Loucy (cell line): ENCODE results near the gene NEFH.
"Not testable (repeated sequence)": the region's sequence is repeated elsewhere in the genome, so short reads cannot be mapped to it uniquely, and the experiment has no call there.

ENCODE experiments used
- H2AFZ ChIP-seq: fragments of 200-600 bp; sonication (generic); 2 replicates; pipeline ENCODE4 v1.6.0; 2016; ENCODE audit warnings: antibody characterized with exemption, mild to moderate bottlenecking, low read length, moderate library complexity
- H3F3A ChIP-seq: fragments of 200-600 bp; 2 replicates; pipeline ENCODE4 v1.6.0; 2016; ENCODE audit warnings: antibody characterized with exemption, low read depth, mild to moderate bottlenecking
- H3K27me3 ChIP-seq: fragments of 200-600 bp; sonication (generic); 2 replicates; pipeline ENCODE4 v1.6.1; 2014; ENCODE audit warnings: low read length, mild to moderate bottlenecking; ENCODE audit not compliant: insufficient read depth, poor library complexity, severe bottlenecking
- H3K36me3 ChIP-seq: fragments of 200-600 bp; sonication (generic); 2 replicates; pipeline ENCODE4 v1.6.1; 2016; ENCODE audit warnings: low read length; ENCODE audit not compliant: insufficient read depth
- H3K4me1 ChIP-seq: fragments of 200-600 bp; sonication (generic); 2 replicates; pipeline ENCODE4 v1.5.1; 2014; ENCODE audit warnings: low read length, mild to moderate bottlenecking; ENCODE audit not compliant: insufficient read depth, poor library complexity, severe bottlenecking
- H3K4me2 ChIP-seq: fragments of 200-600 bp; sonication (generic); 2 replicates; pipeline ENCODE4 v1.6.0; 2014; ENCODE audit warnings: antibody characterized with exemption, low read length, low read depth, mild to moderate bottlenecking; ENCODE audit not compliant: poor library complexity, severe bottlenecking
- H3K4me3 ChIP-seq: fragments of 200-600 bp; sonication (generic); 2 replicates; pipeline ENCODE4 v1.5.1; 2014; ENCODE audit warnings: low read length, mild to moderate bottlenecking, mixed read lengths; ENCODE audit not compliant: poor library complexity, severe bottlenecking
- H3K79me2 ChIP-seq: fragments of 200-600 bp; sonication (generic); 2 replicates; pipeline ENCODE4 v1.6.1; 2014; ENCODE audit warnings: low read length; ENCODE audit not compliant: insufficient read depth
- H3K9ac ChIP-seq: fragments of 200-600 bp; sonication (generic); 2 replicates; pipeline ENCODE4 v1.6.0; 2014; ENCODE audit warnings: mild to moderate bottlenecking, low read depth, low read length, moderate library complexity; ENCODE audit not compliant: poor library complexity, severe bottlenecking
- H3K9me2 ChIP-seq: fragments of 200-600 bp; sonication (generic); replicated peaks from 2 replicates; pipeline ENCODE4 v1.6.1; 2016; ENCODE audit warnings: low read depth, low read length, mixed read lengths
- H3K9me3 ChIP-seq: fragments of 200-600 bp; sonication (generic); 2 replicates; pipeline ENCODE4 v1.6.1; 2014; ENCODE audit warnings: mild to moderate bottlenecking, antibody characterized with exemption, low read length, low read depth; ENCODE audit not compliant: insufficient read depth
- H4K20me1 ChIP-seq: fragments of 200-600 bp; sonication (generic); 2 replicates; pipeline ENCODE4 v1.6.0; 2014; ENCODE audit warnings: antibody characterized with exemption, low read length, mild to moderate bottlenecking; ENCODE audit not compliant: insufficient read depth, poor library complexity, severe bottlenecking
- EZH2phosphoT487 ChIP-seq: fragments of 200-600 bp; IDR thresholded peaks from 2 replicates; pipeline ENCODE4 v1.6.1; 2018; ENCODE audit warnings: antibody characterized with exemption, mild to moderate bottlenecking, moderate library complexity, borderline replicate concordance
- TF ChIP-seq, protein P1 (sequence below): fragments of 200-600 bp; sonication (generic); conservative IDR thresholded peaks from 2 replicates; pipeline ENCODE4 v1.5.1; 2014; ENCODE audit warnings: mild to moderate bottlenecking, antibody characterized with exemption, low read length

Gene NEFH

DNA sequence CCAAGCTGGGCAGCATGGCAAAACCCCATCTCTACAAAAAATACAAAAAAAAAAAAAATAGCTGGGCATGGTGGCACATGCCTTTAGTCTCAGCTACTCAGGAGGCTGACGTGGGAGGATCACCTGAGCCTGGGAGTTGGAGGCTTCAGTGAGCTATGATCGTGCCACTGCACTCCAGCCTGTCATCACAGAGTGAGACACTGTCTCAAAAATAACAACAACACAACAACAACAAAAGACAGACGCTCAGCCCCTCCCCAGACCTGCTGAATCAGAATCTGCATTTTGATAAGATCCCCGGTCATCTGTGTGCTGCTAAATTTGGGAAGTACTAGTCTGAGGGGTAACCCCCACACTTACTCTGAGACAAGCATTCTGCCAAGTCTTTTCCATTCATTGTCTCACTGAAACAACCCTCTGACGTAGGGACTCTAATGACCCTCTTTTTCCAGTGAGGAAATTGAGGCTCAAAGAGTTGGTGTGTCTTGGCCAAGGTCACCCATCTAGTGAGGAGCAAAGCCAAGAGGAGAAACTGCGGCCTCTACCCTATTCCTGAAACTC is 7.5 kb downstream of the NEFH start:
- Histone ChIP-seq H3K79me2 (no peaks in the 10 kb centered on the region), H2AFZ (no peak overlapping the region), H3K4me3 (no peak overlapping the region), H3F3A (no peaks in the 10 kb centered on the region), H3K4me2 (no peak overlapping the region), H3K27me3 (no peaks in the 10 kb centered on the region), H3K9me2 (no peaks in the 10 kb centered on the region), H3K9me3 (no peaks in the 10 kb centered on the region), H3K4me1 (no peaks in the 10 kb centered on the region), H3K9ac (no peak overlapping the region), H4K20me1 (no peaks in the 10 kb centered on the region), H3K36me3 (no peaks in the 10 kb centered on the region)
- TF ChIP-seq EZH2phosphoT487, result no peak
- TF ChIP-seq, protein P1, sequence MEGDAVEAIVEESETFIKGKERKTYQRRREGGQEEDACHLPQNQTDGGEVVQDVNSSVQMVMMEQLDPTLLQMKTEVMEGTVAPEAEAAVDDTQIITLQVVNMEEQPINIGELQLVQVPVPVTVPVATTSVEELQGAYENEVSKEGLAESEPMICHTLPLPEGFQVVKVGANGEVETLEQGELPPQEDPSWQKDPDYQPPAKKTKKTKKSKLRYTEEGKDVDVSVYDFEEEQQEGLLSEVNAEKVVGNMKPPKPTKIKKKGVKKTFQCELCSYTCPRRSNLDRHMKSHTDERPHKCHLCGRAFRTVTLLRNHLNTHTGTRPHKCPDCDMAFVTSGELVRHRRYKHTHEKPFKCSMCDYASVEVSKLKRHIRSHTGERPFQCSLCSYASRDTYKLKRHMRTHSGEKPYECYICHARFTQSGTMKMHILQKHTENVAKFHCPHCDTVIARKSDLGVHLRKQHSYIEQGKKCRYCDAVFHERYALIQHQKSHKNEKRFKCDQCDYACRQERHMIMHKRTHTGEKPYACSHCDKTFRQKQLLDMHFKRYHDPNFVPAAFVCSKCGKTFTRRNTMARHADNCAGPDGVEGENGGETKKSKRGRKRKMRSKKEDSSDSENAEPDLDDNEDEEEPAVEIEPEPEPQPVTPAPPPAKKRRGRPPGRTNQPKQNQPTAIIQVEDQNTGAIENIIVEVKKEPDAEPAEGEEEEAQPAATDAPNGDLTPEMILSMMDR, result no peak

DNA sequence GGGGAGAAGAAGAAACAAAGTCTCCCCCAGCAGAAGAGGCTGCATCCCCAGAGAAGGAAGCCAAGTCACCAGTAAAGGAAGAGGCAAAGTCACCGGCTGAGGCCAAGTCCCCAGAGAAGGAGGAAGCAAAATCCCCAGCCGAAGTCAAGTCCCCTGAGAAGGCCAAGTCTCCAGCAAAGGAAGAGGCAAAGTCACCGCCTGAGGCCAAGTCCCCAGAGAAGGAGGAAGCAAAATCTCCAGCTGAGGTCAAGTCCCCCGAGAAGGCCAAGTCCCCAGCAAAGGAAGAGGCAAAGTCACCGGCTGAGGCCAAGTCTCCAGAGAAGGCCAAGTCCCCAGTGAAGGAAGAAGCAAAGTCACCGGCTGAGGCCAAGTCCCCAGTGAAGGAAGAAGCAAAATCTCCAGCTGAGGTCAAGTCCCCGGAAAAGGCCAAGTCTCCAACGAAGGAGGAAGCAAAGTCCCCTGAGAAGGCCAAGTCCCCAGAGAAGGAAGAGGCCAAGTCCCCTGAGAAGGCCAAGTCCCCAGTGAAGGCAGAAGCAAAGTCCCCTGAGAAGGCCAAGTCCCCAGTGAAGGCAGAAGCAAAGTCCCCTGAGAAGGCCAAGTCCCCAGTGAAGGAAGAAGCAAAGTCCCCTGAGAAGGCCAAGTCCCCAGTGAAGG is 9.2 kb downstream of the NEFH start:
- H3K9me2 ChIP-seq, H3K4me2 ChIP-seq, H3K9ac ChIP-seq, H2AFZ ChIP-seq, H3K36me3 ChIP-seq, H3K27me3 ChIP-seq, H3K4me1 ChIP-seq, H3K9me3 ChIP-seq, H3K79me2 ChIP-seq, H3F3A ChIP-seq, H4K20me1 ChIP-seq, H3K4me3 ChIP-seq: not testable (repeated sequence)

DNA sequence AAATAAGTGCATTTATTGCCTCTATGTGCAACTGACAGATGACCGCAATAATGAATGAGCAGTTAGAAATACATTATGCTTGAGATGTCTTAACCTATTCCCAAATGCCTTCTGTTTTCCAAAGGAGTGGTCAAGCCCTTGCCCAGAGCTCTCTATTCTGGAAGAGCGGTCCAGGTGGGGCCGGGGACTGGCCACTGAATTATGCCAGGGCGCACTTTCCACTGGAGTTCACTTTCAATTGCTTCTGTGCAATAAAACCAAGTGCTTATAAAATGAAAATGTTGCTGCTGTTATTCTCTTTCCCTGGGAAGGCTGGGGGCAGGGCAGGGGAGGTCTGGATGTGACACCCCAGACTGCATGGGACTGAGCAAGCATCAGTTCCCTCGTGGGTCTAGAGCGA is 11.0 kb downstream of the NEFH start:
- Histone ChIP-seq H3K9me2 (no peaks in the 10 kb centered on the region), H3K4me3 (no peak overlapping the region), H3K4me2 (no peak overlapping the region), H3F3A (no peaks in the 10 kb centered on the region), H3K9ac (no peak overlapping the region), H3K79me2 (no peaks in the 10 kb centered on the region), H3K27me3 (no peaks in the 10 kb centered on the region), H2AFZ (no peak overlapping the region), H4K20me1 (no peaks in the 10 kb centered on the region), H3K9me3 (no peaks in the 10 kb centered on the region), H3K36me3 (no peaks in the 10 kb centered on the region), H3K4me1 (no peaks in the 10 kb centered on the region)
- TF ChIP-seq, protein P1, result no peak
- no peak for TF ChIP-seq EZH2phosphoT487

DNA sequence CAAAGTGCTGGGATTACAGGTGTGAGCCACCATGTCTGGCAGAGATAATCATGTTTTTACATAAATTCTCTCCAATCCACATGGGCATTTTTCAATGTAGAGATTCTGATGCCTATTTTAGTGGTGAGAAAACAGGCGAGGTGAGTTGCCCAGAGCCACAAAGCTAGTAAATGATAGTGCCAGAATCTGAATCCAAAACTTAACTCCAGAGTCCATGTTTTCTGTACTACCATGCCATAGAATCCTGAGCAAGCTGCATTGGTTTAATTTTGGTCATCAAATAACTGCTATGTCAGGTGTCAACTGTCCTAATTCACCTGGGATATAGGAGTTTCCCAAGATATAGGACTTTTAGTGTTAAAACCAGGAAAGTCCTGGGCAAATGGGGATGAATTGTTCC is 13.6 kb downstream of the NEFH start:
- H3K4me1 ChIP-seq, result no peaks in the 10 kb centered on the region
- no peaks in the 10 kb centered on the region for H3K36me3 ChIP-seq
- H3K79me2 ChIP-seq, result no peaks in the 10 kb centered on the region
- TF ChIP-seq, protein P1, result no peak
- TF ChIP-seq EZH2phosphoT487, result no peak
- no peak overlapping the region for H3K4me2 ChIP-seq
- H3K4me3 ChIP-seq, result no peak overlapping the region
- H2AFZ ChIP-seq, result no peak overlapping the region
- no peaks in the 10 kb centered on the region for H3F3A ChIP-seq
- no peak overlapping the region for H3K9ac ChIP-seq
- no peaks in the 10 kb centered on the region for H3K9me2 ChIP-seq
- no peaks in the 10 kb centered on the region for H3K9me3 ChIP-seq
- H3K27me3 ChIP-seq, result no peaks in the 10 kb centered on the region
- no peaks in the 10 kb centered on the region for H4K20me1 ChIP-seq
